ENCODE data around the gene SMIM29.
"Not testable (repeated sequence)": the region's sequence is repeated elsewhere in the genome, so short reads cannot be mapped to it uniquely, and the experiment has no call there.

The SMIM29 gene

DNA sequence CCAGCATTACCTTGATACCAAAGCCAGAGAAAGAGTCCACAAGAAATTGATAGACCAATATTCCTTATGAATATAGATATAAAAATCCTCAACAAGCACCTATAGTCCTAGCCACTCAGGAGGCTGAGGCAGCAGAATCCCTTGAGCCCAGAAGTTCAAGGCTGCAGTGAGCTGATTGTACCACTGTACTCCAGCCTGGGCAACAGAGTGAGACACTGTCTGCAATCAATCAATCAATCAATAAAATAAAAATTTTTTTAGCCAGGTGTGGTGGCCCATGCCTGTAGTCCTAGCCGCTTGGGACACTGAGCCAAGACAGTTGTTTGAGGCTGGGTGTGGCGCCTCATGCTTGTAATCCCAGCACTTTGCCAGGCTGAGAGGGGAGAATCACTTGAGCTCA lies 18.9 kb upstream of the SMIM29 start:
- DNase-seq, result no peak

DNA sequence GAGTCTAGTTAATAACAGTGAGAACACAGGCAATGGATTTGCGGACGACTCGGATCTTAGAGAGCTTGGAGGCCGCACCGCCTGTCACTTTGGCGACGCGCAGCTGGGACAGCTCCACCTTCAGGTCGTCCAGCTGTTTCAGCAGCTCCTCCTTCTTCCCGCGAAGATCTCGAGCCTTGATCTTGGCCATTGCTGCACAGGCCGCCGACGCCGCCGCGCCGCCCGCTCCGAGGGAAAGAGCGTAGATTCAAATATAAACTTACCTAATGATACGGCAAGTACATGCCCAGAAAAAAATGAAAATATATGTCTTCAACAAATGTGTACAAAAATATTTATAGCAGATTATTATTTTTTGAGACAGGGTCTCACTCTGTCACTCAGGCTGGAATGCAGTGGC lies 14.7 kb upstream of the SMIM29 start:
- DNase-seq, result not testable (repeated sequence)

DNA sequence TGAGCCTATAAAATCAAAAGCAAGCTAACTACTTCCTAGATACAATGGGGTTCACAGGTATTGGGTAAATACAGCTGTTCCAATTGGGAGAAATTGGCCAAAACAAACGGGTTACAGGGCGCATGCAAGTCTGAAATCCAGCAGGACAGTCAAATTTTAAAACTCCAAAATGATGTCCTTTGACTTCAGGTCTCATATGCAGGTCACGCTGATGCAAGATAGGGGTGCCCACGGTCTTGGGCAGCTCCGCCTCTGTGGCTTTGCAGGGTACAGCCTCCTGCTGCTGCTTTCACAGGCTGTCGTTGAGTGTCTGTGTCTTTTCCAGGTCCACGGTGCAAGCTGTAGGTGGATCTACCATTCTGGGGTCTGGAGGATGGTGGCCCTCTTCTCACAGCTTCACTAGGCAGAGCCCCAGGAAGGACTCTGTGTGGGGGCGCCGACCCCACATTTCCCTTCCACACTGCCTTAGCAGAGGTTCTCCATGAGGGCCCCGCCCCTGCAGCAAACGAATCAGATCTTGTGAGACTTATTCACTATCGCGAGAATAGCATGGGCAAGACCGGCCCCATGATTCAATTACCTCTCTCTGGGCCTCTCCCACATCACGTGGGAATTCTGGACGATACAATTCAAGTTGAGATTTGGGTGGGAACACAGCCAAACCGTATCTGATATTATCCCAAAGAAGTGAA lies 11.9 kb upstream of the SMIM29 start:
- no peak for DNase-seq

DNA sequence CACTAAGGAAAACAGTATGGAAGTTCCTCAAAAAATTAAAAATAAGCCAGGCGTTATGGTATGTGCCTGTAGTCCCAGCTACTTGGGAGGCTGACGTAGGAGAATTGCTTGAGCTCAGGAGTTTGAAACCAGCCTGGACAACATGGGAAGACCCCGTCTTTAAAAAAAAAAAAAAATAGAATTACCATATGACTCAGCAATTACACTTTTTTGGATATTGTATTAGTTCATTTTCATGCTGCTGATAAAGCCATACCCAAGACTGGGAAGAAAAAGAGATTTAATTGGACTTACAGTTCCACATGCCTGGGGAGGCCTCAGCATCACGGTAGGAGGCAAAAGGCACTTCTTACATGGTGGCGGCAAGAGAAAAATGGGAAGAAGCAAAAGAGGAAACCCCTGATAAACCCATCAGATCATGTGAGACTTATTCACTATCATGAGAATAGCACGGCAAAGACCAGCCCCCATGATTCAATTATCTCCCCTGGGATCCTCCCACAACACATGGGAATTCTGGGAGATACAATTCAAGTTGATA lies 10.8 kb upstream of the SMIM29 start:
- DNase-seq, result no peak

DNA sequence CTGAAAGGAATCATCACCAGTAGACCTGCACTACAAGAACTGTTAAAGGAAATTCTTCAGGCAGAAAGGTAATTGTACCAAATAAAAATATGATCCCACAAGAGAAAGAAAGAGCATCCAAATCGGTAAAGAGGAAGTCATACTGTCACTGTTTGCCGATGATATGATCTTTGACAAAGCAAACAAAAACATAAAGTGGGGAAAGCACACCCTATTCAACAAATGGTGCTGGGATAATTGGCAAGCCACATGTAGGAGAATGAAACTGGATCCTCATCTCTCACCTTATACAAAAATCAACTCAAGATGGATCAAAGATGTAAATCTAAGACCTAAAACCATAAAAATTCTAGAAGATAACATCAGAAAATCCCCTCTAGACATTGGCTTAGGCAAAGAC lies 3.6 kb upstream of the SMIM29 start:
- DNase-seq, result not testable (repeated sequence)

DNA sequence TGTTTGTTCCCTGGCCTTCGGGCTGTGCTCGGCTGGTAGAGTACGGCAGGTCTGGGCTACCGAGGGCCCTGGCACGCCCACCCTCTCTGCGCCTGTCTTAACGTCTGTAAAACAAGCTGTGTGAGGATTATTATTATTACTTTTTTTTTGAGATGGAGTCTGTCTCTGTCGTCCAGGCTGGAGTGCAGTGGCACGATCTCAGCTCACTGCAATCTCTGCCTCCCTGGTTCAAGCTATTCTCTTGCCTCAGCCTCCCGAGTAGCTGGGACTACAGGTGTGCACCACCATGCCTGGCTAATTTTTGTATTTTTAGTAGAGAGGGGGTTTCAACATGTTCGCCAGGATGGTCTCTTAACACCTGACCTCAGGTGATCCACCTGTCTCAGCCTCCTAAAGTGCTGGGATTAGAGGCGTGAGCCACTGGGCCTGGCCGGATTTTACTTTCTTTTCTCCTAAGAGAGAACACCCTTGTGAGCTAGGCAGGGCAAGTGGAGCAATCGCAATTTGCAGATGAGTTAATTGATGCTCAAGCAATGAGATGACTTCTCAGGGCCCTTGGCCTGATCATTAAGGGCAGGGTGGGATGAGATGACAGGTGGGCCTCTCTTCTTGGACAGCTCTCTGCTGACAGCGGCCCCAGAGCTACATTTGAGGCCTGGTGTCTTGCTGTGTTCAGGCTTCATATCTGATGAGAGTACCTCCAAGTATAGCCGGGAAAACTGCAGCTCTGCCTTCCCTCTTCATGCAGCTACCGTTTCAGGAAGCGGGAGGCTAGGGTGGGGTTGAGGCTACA lies 859 bp upstream of the SMIM29 start:
- no peak for DNase-seq

DNA sequence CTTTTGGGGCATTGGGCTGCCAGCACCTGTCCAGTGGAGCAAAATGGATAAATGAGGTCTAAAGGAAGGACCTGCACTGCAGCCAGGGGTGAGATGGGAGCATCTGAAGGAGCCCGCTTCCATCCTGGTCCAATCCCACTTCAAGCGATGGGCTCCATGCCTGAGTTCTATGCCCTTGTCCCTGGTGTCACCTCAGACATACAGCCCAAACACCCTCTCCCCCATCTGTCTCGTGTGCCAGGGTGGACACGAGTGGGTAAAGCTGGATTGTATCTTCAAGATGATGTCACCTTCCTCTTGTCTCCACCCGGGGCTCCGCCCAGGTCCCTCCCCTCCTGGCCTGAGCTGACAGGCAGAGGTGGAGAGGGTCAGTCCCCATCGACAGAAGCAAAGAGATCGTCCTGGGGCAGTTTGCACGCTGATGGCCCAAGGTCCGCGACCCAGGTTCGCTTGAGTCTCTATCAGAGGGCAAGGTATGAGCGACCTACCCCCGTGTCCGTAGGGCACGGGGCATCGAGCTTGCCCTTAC lies 544 bp downstream of the SMIM29 start:
- peak; percentile 76 for DNase-seq

DNA sequence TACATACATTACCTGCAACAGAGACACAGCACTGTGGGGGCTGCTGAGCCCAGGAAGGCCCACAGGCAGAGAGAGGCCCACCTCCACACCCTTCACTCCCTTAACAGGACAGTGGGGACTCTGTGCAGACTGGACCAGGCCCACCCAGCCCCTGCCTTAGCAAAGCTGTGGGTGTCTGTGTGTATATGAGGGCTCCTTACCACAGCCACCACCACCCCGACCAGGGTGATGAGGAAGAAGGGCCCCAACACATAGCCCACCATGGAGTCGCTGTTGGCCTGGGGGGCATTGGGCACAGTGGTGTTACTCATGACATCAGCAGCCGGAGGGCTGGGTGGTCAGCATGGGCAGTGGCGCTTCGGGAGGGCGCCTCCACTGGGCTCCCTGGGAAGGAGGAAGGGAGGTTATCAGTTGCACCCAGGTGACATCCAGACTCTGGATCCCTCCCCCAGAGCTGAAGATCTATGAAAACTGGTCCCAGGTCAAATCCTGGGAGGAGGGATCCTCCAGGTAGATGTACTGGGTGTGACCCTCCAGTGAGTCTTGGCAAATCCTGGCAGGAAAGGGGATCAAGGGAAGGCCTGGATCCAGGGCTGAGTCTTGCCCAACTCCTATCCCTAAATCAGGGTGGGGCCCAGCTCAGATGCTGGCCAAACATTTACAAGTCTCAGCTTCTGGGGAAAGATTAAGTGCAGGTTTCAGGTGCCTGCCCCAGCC lies 1.2 kb downstream of the SMIM29 start:
- DNase-seq, result peak; percentile 62

DNA sequence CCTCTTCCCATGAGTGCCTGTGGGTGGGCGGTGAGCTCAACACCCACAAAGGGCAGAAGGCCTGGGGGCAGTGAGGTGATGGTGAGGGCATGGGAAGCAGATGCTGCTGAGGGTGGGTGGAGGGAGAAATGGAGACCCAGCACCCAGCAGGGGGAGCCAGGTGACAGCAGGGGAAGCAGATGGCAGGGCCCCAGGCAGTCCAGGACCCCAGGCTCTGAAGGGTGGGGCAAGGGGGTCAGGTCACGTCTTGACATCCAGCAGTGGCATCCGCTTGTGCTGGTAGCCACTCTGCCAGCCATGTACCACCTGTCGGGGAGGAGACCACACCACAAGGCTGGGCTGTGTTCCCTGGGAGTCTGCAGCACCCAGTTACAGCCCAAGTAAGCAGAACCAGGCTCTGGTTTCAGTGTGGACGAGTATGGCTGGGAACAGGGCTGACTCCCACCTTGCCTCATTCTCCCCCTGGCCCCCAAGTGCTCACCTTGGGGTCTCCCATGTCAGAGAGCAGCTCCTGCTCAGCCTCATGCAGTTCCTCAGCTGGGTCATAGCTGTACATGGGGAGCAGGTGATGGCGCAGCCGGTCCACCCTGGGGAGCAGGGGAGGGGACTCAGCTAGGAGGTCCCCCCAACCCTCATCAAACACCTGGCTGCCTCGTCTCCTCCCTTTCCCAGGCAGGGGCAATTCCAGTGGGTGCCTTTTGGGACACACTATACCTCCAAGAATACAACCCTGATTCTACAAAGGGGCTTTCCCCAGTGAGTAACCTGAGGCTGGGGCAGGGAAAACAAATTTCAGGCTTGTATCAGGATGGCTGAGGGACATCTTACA lies 2.0 kb downstream of the SMIM29 start:
- DNase-seq, result peak; percentile 81

DNA sequence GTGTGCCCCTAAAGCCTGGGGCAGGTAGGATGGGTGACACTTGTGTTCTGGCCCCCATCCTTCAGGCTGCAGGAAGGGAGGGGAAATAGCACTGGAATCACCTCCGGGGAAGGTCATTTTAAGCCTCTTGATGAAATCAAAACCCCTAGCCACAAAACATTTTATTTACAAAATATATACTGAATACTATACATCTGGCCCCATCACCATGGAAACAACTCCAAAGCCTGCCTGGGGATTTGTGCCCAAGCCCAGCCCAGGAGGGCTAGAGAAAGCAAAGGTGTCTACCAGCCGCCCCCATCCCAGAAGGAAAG lies 2.6 kb downstream of the SMIM29 start:
- DNase-seq, result no peak

DNA sequence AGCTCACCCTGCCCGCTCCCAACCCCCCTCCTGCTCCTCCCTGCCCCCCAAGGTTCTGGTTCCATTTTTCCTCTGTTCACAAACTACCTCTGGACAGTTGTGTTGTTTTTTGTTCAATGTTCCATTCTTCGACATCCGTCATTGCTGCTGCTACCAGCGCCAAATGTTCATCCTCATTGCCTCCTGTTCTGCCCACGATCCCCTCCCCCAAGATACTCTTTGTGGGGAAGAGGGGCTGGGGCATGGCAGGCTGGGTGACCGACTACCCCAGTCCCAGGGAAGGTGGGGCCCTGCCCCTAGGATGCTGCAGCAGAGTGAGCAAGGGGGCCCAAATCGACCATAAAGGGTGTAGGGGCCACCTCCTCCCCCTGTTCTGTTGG lies 3.1 kb downstream of the SMIM29 start:
- not testable (repeated sequence) for DNase-seq

DNA sequence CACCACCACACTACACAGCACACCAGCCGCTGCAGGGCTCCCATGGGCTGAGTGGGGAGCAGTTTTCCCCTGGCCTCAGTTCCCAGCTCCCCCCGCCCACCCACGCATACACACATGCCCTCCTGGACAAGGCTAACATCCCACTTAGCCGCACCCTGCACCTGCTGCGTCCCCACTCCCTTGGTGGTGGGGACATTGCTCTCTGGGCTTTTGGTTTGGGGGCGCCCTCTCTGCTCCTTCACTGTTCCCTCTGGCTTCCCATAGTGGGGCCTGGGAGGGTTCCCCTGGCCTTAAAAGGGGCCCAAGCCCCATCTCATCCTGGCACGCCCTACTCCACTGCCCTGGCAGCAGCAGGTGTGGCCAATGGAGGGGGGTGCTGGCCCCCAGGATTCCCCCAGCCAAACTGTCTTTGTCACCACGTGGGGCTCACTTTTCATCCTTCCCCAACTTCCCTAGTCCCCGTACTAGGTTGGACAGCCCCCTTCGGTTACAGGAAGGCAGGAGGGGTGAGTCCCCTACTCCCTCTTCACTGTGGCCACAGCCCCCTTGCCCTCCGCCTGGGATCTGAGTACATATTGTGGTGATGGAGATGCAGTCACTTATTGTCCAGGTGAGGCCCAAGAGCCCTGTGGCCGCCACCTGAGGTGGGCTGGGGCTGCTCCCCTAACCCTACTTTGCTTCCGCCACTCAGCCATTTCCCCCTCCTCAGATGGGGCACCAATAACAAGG lies 3.6 kb downstream of the SMIM29 start:
- peak; percentile 48 for DNase-seq

DNA sequence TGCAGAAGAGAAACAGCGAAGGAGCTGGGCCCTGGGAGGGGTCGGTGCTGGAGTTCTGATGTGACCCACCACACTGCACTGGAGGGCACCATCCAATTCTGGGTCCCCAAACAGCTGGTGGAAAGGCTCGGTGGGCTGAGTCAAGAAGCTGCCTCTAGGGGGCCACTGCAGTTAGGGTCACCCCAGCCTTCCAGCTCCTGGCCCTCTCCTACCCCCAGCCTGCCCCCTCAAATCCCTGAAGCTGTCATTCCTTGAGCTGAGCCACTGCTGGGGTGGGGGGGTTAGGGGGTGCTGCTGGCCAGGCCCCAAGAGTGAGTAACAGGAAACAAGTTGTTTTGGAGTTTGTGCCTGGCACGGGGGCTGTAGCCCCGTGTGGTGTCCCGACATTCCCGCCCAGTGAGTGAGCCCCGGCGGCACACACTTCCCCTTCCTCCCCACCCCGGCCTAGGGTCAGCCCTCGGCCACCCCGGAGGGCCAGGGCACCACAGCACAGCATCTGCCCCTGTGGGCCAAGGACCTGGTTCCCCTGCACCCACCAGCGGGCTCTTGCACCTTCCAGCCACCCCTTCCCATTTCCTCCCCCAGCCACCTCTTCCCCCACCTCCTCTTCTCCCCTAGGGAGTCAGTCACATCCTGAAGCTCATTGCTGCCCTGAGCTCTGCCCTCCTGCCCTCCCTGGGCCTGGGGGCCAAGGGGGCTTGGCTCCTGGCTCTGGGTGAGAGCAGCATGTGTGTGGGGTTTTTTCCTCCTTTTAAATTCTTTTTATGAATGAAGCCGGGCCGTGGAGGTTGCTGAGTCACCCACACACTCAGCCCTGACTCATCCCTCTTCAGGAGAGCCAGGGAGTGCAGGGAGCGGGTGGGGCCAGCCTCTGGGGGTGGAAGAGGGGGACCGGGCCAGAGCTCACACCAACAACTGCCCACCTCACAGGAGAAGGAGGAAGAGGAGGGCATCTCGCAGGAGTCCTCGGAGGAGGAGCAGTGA lies 4.6 kb downstream of the SMIM29 start:
- peak; percentile 80 for DNase-seq

DNA sequence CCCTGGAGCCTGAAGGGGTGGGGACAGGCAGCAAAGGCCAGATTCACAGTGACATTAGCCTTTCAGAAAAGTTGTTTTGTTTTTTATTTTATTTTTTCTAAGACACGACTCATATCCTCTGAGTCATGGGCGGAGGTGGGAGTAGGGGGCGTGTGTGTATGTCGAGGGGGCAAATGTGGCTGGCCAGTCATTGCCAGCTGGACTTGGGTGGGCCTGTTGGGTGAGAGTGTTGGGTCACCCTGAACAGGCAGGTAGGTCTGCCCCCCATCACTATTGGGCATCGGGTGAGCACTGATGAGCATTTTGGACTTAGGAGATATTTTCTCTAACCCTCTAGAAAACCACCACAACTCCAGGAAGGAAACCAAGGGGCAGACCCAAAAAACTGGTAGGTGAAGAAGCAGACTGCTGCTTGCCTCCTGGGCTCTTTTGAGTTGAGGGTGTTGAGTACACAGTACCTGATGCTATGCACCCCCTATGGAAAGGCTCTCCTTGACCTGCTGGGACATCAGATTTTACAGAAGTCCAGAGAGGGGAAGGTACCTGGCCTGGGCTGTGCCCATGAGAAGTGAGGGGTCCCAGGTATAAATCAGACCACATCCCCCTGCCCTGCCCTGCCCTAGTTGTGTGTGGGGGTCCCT lies 5.6 kb downstream of the SMIM29 start:
- peak; percentile 57 for DNase-seq

DNA sequence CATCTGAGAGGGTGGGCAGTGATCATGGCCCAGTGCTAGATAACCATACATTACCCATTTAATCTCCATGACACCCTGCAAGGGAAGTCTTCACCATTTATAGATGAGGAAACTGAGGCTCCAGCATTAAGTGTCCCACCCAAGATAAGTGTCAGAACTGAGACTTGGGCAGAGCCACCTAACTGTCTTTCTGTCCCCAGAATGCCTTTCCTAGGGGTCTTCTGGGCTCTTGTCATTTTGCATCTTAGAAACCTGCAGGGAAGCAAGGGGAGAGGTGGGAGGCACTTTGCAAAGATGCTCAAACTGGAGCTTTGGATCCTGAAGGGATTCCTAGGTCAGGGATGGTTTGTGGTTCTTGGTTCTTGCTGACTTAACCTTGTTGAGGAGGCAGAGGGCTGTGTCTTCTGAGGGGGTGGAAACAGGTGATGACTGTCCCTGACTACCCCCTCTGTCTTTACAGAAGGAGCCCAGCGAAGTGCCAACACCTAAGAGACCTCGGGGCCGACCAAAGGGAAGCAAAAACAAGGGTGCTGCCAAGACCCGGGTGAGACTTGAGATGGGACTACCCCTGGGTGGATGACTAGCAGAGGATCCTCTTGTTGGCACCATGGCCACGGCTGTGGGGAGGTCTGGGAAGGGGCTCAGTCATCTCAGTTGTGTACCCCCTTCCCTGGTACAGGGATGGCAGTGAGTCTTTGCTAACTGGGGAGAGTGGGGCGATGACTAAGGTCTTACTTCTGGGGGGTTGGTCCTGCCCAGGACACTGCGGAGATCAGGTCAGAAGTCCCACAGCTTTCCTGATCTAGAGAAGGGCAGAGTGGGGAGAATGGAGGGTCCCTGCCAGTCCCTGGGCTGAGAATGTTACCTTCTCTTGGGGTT lies 6.3 kb downstream of the SMIM29 start:
- DNase-seq, result peak; percentile 57

DNA sequence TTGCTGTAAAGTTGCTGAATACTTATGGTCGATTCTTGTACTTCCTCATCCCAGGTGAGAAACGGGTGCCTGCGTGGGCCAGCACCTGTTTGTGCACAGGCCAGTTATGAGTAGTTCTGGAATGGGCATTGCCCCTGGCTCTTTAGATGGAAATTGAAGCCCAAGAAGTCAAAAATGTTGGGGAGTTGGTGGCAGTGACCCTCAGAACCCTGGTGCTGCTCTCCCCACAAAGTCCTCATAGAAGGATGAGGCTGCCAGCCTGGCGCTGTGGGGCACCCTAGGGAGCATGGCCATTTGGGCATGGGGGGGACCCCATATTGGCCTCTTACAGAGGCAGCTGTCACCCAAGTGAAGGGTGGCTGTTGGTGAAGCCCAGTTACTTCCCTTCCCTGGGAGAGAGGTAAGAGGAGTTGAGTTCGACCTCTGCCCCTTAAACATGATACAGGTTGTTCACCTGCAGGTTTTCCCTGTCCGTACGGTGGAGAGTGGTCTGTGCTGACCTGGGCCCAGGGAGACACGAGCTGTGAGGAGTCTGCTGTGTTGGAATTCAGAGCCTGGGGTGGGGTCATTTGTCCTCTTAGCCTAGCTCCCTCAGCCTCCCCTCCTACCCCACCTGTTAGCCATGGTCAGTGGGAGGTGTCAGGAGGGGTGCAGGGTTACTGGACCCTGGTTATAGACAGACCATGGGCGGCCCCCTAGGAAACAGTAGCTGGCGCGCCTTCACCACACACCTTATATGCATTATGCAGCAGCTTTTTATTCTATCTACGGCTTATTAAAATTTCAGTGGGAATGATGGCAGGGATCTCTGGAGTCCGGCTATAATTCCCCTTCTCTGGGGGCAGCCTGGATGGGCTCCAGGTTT lies 7.2 kb downstream of the SMIM29 start:
- peak; percentile 49 for DNase-seq

DNA sequence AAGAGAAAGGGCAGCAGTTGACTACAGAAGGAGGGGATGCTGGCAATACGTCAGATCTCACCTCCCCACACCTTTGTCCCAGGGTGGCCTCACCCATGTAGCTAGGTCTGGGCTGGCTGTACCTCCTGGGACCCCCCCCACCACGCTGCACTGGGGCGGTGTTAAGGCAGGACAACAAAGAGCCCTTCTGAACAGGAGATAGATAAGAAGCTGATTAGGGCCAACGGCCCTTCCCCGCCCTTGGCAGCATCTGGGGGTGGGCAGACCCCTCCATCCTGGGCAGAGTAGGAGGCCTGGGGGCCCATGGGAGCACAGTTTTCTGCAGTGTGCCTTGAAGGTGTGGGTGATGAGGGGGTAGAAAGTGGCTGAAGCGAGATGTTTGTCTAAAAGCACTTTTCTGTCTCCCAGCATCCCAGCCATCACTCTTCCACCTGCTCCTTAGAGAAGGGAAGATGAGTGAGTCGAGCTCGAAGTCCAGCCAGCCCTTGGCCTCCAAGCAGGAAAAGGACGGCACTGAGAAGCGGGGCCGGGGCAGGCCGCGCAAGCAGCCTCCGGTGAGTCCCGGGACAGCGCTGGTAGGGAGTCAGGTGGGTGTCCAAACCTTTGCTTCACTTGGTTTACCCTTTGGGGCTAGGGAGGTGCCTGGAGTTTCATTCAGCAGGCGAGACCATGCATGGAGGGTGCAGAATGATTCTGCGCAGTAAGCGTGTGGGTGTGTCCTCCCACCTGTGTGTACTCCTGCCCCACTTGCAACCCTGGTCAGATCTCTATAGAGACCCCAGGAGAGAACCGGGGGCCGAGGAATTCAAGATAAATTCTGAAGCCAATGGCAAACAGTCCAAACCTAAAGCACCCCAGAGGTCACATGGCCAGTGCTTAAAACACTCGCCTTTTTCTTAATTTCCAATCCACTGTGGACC lies 8.2 kb downstream of the SMIM29 start:
- peak; percentile 50 for DNase-seq
